Stimulated activated CD4-positive, alpha-beta T cell treated with anti-CD3 and anti-CD28 coated beads, Interleukin-1b, Interleukin-23, amount 100 ng/mL, for 1 hour (primary cell): Measurements from ENCODE around the gene CRY2.
A peak's percentile ranks its signal among the peaks of the same experiment; 100 is the strongest.
"Not testable (repeated sequence)": the region's sequence is repeated elsewhere in the genome, so short reads cannot be mapped to it uniquely, and the experiment has no call there.

ENCODE experiments used
- DNase-seq, 2 donors: peaks; one replicate each; pipeline ENCODE4 v3.0.0-alpha.2; 2020; ENCODE audit warnings: low read depth in 2 of 2

Gene CRY2

DNA sequence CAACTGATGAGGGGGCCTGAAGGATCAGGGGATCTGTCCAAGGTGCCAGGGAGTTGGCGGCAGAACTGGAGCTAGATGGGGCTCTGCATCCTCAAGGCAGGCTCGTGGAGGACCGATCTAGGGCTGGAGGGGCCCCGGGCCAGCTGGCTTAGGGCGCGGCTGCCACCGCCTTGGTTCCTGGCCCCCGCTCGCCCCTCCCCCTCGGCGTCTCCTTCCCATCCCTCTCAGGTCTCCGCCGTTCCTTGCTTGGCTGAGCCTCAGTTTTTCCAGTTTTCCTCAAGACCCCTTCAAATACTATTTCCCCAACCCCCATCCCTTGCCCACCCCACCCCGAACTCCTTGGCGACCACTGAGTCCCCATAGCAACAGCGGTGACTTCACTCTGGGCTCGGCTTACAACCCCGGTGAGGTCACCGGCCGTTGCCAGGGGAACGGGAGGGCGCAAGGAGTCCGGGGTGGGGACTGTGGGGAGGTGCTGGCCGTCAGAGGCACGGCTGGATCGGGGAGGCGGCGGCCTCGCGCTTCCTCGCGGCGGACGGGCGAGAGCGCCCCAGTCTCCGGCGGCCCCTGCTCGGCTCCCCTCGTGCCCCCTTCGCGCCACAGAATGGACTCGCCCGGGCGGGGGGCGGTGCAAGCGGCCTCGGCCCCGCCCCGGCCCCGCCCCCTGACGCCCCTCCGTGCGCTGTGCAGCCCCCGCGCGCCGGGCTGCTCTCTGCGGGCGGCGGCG, 52.3 kb downstream of the CRY2 start:
- no peak for DNase-seq

DNA sequence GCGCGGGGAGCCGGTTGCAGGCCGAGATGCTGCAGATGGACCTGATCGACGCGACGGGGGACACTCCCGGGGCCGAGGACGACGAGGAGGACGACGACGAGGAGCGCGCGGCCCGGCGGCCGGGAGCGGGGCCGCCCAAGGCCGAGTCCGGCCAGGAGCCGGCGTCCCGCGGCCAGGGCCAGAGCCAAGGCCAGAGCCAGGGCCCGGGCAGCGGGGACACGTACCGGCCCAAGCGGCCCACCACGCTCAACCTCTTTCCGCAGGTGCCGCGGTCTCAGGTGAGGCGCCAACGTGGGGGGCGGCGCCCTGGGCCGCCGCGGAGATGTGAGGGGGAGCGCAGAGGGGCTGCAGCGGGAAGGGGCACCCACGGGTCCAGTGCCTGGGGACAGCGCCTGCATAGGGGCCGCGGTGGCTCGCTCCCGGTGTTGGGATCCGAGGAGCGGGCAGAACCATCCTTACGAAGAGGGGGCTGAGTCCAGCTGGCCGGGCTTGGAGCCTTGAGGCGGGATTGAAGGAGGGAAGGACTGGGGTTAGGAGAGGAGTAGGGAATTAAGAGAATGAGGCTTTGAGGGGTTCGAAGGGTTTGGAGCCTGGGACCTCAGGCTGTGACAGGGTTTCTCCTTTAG, 53.0 kb downstream of the CRY2 start:
- not testable (repeated sequence) for DNase-seq

DNA sequence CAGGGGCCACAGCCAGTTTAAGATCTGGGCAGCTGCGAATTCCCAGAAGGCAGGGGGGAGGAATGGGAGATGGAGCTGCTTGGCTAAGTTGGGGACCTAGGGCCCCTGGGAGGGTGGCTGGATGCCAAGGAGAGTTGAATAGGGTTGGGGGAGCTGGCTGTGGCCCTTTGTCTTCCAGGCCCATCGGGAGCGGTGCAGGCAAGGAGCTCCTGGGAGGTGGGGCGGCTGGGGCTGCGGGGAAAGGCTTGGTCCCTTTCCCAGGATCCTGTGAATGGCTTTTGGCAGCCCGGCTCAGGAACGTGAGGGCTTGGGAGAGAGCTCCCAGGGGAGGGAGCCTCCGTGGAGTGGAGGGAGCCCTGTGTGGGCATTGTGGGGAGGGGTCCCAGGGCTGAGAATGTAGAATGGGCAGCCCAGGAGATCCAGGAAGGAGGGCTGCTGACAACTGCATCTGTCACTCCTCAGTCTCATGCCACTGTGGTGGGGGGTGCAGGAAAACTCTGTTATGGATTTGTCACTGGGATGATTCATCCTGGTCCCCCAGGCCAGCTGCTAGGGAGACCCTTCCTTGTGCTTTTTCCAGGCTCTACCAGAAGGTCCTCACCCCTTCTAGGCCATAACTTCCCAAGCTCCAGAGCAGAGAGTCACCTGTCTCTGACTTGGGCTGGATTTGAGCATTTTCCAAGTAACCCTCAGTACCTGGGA, 53.8 kb downstream of the CRY2 start:
- no peak for DNase-seq

DNA sequence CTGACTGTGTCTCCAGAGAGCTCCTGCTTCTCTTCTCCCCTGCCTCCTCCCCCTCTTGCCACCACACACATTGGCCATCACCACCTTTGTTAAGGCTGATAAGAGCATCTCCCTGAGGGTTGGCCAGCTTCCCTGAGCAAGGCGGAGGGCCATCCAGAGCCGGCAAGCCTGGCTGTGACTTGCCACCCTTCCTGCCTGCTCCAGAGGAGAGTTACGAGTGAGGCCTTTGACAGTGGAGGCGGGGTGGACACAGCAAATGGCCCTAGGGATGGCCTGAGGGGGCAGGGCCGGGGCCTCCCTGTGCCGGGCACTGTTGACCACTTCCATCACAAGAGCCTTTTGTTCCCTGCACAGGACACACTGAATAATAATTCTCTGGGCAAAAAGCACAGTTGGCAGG, 54.4 kb downstream of the CRY2 start:
- DNase-seq: no peak

DNA sequence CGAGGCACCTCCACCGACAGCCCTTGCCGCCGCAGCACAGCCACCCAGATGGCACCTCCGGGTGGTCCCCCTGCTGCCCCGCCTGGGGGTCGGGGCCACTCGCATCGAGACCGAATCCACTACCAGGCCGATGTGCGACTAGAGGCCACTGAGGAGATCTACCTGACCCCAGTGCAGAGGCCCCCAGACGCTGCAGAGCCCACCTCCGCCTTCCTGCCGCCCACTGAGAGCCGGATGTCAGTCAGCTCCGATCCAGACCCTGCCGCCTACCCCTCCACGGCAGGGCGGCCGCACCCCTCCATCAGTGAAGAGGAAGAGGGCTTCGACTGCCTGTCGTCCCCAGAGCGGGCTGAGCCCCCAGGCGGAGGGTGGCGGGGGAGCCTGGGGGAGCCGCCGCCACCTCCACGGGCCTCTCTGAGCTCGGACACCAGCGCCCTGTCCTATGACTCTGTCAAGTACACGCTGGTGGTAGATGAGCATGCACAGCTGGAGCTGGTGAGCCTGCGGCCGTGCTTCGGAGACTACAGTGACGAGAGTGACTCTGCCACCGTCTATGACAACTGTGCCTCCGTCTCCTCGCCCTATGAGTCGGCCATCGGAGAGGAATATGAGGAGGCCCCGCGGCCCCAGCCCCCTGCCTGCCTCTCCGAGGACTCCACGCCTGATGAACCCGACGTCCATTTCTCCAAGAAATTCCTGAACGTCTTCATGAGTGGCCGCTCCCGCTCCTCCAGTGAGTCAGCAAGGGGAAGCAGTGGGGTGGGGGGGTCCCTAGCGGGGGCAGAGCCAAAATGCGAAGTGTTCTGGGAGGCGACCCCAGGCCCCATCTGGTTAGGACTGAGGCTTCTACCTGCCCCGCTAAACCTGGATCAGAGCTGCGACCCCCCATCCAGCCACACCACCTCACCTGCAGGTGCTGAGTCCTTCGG, 55.4 kb downstream of the CRY2 start:
- DNase-seq: no peak

DNA sequence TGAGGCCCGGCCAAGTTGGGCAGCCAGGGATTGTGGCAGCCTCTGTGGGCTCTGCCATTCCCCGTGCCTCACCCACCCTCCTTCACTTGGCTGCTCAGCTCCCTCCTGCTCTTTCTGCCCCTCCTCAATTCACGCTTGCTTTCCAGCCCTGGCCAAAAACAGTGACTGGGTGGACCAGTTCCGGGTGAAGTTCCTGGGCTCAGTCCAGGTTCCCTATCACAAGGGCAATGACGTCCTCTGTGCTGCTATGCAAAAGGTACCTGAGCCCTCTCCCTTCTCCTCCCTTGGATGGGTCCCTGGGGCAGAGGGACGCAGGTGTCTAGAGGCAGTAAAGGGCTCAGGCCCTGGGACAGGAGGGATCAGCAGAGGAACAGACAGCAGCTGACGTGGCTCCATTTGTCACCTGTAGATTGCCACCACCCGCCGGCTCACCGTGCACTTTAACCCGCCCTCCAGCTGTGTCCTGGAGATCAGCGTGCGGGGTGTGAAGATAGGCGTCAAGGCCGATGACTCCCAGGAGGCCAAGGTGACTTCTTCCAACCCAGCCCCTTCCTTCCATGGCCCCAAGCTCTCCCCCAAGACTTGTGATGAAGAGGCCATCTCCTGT, 57.1 kb downstream of the CRY2 start:
- DNase-seq: no peak

DNA sequence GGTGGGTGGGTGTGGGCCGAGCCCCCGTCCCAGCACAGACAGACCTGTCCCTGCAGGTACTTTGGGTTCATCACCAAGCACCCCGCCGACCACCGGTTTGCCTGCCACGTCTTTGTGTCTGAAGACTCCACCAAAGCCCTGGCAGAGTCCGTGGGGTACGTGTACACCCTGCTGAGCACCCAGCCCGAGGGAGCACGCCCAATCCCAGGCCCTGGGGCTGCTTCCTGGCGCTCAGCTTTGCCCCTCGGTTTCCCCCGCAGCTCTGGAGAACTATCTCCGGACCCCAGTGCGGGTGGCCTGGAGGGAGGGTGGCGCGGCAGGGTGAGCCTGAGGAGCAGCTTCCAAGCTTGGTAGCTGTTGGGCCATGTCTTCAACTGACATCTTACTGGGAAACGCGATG, 57.8 kb downstream of the CRY2 start:
- DNase-seq: no peak

DNA sequence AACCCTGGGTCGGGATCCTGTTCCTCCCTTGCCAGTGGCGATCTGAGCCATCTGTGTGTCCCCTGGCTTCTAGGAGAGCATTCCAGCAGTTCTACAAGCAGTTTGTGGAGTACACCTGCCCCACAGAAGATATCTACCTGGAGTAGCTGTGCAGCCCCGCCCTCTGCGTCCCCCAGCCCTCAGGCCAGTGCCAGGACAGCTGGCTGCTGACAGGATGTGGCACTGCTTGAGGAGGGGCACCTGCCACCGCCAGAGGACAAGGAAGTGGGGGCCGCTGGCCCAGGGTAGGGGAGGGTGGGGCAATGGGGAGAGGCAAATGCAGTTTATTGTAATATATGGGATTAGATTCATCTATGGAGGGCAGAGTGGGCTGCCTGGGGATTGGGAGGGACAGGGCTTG, 58.3 kb downstream of the CRY2 start:
- not testable (repeated sequence) for DNase-seq

DNA sequence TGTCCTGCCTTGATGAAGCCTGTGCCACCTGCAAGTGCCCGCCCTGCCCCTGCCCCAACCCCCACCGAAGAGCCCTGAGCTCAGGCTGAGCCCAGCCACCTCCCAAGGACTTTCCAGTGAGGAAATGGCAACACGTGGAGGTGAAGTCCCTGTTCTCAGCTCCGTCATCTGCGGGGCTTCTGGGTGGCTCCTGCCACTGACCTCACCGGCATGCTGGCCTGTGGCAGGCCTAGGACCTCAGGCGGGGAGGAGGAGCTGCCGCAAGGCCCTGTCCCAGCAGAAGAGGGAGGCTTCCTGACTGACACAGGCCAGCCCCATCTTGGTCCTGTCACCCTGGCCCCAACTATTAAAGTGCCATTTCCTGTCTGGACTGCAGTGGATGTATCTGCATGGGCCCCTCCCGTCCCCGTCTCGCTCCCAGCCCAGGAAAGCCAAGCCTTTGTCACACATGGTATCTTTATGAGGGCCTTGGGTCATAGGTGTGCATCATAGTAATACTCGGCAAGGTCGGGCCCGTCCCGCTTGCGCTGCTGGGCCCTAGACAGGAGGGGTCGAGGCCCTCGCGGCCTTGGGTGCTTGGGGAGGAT, 58.9 kb downstream of the CRY2 start:
- no peak for DNase-seq

DNA sequence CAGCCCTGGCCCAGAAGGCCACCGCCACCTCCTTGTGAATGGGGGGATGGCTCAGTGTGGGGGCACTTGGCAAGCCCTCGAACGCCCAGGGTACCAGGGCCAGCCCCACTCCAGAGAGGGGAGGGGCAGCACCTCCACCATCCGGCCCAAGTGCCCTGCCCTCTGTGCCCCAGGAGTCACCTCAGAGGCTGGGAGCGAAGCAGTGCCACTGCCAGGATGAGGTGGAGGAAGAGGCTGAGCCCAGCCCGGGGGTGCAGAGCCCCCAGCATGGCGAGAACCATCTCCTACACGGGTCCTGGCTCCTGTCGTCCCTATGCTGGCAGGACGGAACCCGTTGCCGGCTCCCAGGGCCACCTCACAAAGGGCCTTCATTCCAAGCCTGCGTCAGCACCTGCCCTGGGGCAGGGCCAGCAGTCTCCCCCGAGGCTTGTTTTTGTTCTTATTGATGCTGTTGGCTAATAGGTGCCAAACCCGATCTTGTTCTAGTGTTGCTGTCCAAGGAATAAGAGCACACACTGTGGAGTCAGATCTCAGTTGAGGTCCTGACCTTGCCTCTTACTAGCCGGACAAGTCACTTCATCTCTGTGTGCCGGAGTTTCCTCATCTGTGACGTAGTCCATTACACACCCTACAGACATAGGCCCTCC, 59.8 kb downstream of the CRY2 start, which contains the start of gene FREY1:
Gene FREY1, minus strand, starts transcription at position 307 of the 647 bp plus-strand sequence. Its CDS starts 26 bp downstream, at position 281.
- no peak for DNase-seq

DNA sequence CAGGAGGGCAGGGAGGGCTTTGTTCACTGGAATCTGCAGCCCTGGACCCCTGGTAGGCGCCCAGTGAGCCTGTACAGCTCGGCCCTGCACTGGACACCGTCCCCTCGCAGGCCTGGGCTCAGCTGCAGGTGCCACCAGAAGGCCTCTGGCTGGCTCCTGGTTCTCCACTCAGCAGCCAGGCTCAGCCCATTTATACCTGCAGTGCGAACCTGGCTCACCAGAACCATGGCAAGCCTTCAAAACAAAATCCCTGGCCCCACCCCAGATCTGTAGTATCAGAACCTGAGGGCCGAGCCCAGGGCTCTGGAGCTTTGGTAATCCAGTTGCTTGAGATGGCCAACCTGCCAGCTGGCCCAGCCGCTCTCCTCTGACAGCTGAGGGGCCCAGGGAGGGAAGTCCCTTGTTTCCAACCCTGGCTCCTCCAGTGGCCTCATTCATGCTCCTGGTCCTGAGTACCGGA, 60.7 kb downstream of the CRY2 start:
- DNase-seq: no peak

DNA sequence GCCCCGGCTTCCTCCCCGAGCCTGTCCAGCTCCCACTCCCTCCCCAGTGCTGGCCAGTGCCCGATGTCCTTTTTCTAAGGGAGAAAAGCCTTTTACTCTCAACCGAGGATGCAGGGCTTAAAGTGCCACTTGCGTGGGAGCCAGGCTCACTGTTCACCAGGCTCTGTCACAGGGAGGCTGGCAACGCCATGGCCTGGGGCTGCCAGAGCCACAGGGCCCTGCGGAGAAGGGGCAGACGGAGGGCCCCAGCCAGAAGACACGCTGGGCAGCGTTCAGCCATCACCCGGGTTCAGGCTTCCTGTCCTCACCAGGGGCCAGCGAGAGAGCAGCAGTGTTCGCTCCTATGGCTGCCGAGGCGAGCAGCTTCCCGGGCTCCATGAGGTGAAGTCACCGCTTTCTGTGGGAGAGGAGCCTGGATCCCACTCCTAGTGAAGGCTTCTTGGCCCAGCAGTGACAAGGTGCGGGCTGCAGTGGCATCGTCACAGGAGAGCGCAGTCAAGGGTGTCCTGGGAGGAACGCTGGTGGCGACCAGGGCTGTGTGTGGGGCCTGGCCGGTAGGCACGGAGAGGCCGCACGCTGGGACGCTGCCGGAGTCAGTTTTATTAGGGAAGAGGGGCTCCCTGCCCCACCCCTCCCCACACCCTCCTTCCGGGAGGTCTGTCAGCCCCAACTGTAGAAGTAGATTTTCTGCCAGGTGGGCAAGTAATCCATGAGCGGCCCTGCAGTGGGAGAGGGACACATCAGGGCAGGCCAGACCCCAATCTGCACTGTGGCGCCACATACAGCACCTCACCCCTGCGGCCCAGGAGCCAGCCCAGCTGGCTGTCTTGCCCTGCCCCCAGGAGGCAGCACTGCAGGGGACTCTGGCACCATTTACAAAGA, 62.6 kb downstream of the CRY2 start:
- no peak for DNase-seq

DNA sequence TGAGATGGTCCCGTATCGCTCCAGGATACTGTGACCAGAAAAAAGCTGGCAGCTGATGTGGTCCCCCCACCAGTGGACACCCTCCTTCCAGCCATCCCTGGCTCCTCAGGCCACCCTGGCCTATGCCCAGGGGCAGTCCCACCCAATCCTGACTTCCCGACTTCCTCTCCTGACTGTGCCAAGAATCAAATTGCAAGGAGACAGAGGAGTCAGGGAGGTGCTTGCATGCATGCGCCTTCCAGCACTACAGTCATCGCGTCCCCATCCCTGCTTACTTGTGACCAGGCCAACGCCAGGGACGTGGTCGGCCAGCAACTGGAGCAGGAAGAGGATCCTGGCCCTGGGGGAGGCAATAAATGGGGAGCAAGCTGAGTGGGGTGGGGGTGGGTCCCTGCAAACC, 63.3 kb downstream of the CRY2 start:
- DNase-seq: no peak

DNA sequence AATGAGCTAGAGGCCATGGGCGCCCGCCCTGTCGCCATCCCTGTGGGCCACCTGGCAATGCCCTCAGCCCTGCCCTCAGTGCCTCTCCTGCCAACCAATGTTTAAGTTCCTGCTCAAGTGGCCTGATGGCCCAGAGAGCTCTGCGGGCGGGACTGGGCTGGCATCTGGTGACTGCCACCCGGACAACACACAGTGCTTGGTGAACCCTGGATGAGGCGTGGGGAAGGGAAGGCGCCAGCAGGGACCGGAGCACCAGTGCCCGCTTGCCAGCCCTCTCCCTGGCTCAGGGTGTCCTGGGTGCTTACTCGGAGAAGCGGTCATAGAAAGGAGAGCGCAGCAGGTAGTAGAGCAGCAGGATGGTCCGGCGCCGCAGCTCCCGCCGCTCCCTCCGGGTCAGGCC, 66.2 kb downstream of the CRY2 start:
- no peak for DNase-seq

DNA sequence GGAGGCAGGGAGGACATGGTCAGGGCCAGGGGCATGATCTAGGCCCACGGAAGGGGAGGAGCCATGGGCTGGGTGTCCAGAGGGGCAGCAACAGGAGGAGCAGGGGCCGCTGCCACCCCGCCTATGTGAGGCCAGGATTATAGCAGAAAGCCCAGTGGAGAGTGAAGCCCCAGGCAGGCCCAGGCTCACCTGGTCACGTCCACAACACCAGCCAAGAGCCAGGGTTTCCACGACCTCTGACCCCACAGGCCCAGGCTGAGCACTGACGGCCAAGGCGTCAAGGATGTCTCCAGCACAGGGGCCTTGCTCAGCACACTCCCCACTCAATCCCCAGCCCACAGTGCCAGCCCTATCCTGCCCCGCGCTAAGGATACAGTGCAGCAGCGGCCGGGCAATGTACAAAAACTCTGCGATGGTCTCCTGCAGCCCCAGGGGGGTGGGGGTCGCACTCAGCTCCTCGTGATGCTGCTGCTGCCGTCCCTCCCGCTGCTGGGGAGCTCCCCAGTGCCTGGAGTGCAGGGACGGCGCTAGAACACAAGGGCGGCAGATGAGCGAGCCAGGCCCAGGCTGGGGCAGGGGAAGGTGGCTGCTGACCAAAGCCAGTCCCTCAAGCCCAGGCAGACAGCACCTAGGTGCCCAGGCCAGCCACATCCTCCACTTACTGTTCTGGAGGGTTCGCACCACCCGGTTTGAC, 66.8 kb downstream of the CRY2 start:
- no peak for DNase-seq

DNA sequence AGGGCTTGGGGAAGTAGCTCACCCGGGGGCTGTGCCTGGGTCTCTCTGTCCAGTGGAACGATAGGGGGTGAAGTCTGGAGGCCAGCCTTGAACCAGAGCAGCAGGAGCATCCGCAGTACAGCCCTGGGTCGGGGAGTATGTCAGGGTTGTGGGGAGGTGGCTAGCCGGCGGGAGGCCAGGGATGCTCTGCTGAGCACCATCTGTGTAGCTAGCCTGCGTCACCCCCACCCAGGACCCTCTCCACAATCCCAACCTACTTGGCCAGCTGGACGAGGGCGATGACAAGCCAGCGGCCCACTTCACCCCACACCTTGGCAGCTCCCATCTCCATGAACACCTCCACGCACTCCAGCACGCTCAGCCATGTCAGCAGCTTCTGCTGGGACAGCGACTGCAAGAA, 68.2 kb downstream of the CRY2 start:
- DNase-seq: no peak

DNA sequence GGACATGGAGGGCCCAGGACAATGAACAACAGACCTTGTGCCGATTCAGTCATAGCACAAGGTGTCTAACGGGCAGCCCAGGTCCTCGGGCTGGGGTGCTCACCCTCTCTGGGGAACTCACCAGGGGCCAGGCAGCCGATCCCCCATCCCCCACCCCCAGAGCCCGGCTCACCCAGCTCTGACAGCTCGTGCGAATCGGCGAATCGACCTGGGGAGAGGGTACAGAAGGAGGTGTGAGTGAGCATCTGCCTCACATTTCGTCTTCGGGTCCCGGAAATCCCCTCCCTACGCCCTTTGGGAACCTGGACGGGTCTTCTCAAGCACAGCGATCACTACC, 70.0 kb downstream of the CRY2 start:
- DNase-seq: no peak

DNA sequence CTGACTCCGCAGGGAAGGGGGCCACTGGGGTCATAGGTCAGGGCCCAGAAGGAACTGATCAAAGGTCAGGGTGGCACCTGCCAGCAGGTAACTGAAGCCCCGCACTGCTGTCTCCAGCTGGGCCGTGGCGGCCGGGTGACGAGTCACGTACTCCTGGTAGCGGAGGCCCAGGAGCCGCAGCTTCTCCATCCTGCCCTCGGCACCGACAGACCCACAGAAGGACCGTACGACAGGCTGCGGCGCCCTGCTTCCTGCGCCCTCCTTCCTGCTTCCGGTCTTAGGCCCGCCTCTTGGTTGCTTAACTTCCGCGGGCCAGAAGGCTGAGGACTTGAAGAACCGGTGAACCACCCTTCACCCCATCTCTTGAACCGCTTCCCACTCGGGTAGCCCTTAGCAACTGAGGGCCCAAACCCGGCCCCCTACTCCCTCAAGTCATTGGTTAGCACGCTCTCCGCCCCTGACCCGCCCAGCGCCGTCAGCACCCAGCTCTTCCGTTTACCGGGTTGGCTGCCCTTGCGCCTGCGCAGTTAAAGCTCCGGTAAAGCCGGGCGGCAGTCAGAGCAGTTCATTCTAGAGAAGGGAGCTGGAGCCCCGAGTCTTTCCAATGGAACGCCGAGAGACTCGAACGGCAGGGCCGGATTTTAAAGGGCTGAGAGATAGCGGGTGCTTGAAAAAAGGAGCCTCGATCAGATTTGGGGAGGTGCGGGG, 70.5 kb downstream of the CRY2 start, which contains the start of gene PEX16:
Gene PEX16, minus strand, starts transcription at position 255 of the 708 bp plus-strand sequence. Its CDS starts 66 bp downstream, at position 189.
- peak; percentile 82 to 92 for DNase-seq
